IPS-NIHi7 (cell line): ENCODE measurements around the gene GDF10.

Experiments used
- DNase-seq: peaks from one replicate; pipeline ENCODE4 v3.0.0; 2012; ENCODE audit warnings: mixed read lengths; ENCODE audit errors: extremely low spot score

Gene GDF10

GRCh38 chr10:47314416-47314970 lies 14.5 kb downstream of the GDF10 start:
- no peak for DNase-seq

- DNase-seq, result no peak
Observed at GRCh38 chr10:47315421-47315820, 15.4 kb downstream of the GDF10 start.

GRCh38 chr10:47316131-47316530 lies 16.1 kb downstream of the GDF10 start:
- DNase-seq, result no peak

DNA sequence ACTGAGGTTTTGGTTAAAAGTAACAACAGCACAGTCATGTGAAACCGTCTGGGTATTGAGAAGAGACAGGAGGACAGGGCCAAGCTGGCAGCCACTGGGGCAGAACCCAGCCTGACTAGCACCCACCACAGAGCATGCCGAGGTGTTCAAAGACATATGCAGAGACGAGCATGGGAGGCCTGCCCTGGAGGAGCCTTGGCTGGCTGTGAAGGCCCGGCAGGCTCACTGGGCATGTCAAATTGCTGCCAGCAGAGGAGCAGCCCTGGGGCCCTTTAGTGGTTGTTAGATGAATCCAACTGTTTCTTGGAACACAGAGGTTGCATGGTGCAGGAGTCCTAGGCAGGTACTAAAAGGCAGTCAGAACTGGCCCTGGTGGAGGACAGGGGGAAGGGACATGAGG lies 17.3 kb downstream of the GDF10 start:
- DNase-seq, result no peak

DNA sequence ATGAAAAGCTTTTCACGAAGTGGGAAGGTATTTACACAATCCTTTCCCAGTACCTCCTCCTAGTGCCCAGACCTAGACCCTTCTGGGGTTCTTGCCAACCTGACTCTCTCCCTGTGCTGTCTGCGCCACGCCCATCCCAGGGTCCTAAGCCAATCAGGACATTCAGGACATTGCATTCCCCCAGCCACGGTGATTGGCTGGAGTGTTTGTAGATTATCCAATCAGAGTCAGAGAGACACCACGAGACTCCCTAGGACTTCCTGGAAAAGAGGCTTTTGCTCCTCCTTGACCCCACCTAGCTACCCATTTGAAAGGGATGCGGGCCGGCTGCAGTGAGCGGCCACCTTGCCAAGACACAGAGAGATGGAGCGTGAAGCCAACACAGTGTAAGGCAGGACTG lies 18.7 kb downstream of the GDF10 start:
- peak; percentile 62 for DNase-seq

GRCh38 chr10:47319784-47320183 lies 19.8 kb downstream of the GDF10 start:
- DNase-seq, result no peak

GRCh38 chr10:47320812-47321211 lies 20.8 kb downstream of the GDF10 start:
- no peak for DNase-seq

- no peak for DNase-seq
Observed at GRCh38 chr10:47321521-47322195, 21.7 kb downstream of the GDF10 start.

DNA sequence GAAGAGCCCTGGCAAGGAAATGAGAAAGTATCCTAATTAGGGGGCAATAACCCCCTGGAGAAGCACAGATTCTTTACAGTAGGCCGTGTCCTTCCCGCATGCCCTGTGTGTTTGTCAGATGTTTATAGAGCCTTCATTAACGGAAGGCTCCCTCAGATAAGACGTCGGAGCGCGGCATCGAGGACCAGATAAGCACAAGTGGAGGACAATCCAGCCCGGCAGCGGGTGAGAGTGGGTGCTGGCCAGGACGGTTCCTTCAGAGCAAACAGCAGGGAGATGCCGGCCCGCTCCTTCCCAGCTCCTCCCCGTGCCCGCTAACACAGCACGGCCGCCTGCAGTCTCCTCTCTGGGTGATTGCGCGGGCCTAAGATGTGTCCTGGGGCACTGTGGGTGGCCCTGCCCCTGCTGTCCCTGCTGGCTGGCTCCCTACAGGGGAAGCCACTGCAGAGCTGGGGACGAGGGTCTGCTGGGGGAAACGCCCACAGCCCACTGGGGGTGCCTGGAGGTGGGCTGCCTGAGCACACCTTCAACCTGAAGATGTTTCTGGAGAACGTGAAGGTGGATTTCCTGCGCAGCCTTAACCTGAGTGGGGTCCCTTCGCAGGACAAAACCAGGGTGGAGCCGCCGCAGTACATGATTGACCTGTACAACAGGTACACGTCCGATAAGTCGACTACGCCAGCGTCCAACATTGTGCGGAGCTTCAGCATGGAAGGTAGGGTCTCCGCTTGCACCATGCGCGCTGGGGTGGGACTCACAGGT lies 22.5 kb downstream of the GDF10 start, which contains the start of gene GDF2:
Gene GDF2 (plus strand): TSS at position 155 of the 762 bp plus-strand sequence. CDS start 215 bp downstream, at position 370.
- DNase-seq, result no peak

- DNase-seq, result no peak
Observed at GRCh38 chr10:47323087-47323486, 23.1 kb downstream of the GDF10 start.

DNA sequence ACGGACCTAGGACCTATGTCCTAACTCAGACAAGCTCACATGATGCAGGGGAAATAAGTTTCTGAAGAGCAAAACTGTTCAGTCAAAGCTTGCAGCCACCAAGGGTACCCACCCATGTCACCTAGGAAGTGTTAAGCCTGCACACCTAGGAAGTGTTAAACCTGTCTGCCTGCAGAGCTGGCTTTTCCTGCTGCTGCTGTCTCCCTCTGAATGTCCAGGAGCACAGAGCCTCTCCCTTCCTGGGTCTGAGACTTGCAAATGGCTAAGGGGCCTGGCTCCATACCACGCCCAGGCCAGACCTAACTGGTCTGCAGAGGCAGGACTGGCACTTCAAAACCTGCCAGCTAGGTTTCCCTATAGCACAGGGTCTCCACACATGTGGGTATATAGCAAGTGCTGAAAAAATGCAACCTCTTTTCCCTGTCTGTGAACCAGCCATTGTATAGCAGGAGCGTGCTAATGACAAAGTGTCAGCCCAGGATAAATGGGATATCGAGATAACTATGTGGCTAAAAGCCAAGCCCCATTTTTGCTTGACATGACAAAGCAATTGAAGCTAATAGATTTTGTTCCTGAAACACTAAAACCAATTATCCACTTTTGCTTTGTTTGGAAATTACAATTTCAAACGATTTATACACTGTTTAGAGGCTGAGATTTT lies 23.8 kb downstream of the GDF10 start:
- DNase-seq, result no peak

GRCh38 chr10:47325303-47326291 lies 25.6 kb downstream of the GDF10 start:
- DNase-seq, result no peak

- no peak for DNase-seq
Observed at GRCh38 chr10:47326306-47326926, 26.4 kb downstream of the GDF10 start.

- DNase-seq, result no peak
Observed at GRCh38 chr10:47326927-47327330, 26.9 kb downstream of the GDF10 start.

GRCh38 chr10:47329855-47330254 lies 29.9 kb downstream of the GDF10 start:
- DNase-seq, result no peak

DNA sequence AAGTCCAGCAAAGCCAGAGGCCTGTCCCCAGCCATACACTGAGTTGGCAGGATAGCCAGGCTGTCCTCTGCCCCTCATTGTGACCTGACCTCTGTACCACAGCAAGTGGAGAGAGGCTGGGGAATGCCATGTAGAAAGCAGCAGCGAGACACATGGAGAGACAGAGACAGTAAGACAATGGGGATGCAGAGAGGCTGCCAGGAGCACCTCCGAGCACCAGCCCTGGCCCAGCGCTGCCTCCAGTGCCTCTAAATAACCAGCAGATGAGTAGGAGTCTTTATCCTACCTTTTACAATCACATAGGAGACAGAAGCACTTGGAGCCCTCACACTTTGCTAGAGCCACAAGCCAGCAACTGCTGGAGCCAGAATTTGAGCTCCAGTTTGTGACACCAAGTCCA lies 30.4 kb downstream of the GDF10 start:
- DNase-seq, result no peak

DNA sequence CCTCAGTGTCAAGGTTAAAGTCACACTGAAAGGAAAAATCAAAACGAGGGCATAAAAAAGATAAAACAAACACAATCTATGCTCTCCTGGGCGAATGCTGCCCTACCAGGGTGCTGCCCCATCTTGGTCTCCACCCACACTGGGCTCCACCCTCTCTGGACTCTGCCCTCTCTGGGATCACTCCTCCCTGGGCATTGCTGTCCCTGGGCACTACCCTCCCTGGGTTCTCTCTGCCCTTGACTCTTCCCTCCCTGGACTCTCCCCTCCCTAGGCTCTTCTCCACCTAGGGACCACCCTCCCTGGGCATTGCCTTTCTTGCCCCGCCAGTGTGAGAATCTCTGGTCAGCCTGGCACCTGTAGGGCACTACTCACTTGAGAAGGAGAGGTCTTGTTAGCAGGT lies 30.8 kb downstream of the GDF10 start:
- no peak for DNase-seq

DNA sequence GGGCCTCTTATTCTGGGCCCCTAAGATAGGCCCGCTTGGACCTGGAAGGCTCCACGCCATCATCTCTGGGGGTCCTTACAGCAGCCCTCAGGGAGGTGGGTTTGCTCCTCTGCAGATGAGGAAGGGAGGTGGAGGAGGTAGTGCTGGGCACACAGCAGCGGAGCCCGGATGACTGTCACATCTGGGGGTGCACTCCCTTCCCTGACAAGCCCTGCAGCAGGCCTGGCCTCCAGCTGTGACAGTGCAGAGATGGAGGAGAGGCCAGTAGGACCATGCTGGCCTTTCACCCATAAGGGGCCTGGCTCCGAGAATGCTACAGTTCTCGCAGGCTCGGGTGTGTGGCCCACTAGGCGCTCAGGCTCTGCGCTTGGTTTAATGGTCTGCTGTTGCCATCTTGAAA lies 31.5 kb downstream of the GDF10 start:
- DNase-seq, result no peak

DNA sequence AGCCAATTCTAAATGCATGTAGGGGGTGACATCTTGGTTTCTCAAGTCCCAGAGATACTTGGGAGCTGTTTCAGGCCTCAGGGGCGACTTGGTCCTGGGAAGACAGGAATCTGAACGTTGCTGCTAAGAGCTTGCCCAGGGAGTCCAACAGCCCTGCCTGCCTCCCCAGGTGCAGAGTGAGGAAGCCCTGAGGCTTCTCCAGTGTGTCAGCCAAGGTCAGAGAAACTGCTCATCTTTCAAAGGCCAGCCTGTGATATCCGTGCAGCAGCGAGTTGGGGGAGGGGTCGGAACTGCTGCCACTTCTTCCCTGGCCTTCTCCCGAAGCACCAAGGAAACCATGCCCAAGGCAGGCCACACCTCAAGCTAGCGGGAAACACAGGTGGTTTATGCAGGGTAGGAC lies 32.0 kb downstream of the GDF10 start:
- DNase-seq, result no peak

DNA sequence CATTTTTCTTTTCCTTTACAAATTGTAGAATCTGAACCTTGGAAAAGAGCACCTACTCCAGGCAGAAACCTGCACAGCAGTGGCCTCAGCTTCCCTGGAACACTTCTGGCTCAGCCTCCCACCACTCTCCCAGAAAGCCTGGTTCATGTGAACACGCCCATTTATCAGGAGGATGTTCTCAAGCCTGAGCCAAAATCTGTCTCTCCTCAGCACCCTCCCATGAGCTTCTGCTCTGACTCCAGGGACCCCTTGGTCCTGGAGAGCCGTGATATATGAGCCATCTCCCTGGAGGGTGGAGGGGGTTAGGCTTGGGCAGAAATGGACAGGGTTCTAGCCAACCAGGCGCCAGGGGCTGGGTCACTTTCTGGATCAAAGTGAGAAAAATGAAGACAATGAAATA lies 32.4 kb downstream of the GDF10 start:
- DNase-seq, result no peak

GRCh38 chr10:47332946-47333345 lies 32.9 kb downstream of the GDF10 start:
- DNase-seq, result no peak
